ENCODE data around the gene LYL1. TPM values are rescaled to one million over a fixed set of nuclear protein-coding genes. Genes with fewer than 3 reads are reported as not detected.

LYL1 gene
- total RNA-seq, 3 donors from 2014 or later (not counting 1 experiment from before 2014, with no cell fraction given) = 2.0 to 7.7 (median 6.7) TPM

- peaks cover 7% of the 10 kb centered on the region for H3K27me3 ChIP-seq (ENCODE audit: control insufficient read depth, insufficient read depth, low read length)
- ATAC-seq = no peak
- peaks cover 12% of the 10 kb centered on the region for H3K4me1 ChIP-seq (ENCODE audit: control insufficient read depth, insufficient read depth, low read length)
- DNase-seq = no peak
- no peaks in the 10 kb centered on the region for H3K36me3 ChIP-seq (ENCODE audit: control insufficient read depth, insufficient read depth, low read length)
- Mint-ChIP-seq H3K27me3 (ENCODE audit: low read depth in 2 of 2) (peaks cover 0 to 20% of the 10 kb centered on the region in 2 donors), H3K36me3 (no peaks in the 10 kb centered on the region), H3K27ac (no peak overlapping the region), H3K9me3 (no peaks in the 10 kb centered on the region), H3K4me1 (peaks cover 0 to 4% of the 10 kb centered on the region in 2 donors), H3K4me3 (no peak overlapping the region)
- H3K27ac ChIP-seq (ENCODE audit: low read length) = no peak overlapping the region
- 93% methylated on average over 12 of the region's 12 CpGs for WGBS (ENCODE audit: insufficient coverage)
- intact Hi-C loops (cut with micrococcal nuclease) = no loop called here
- TF ChIP-seq CTCF (IDR thresholded peaks at IDR 0.05) = no peak
- H3K9me3 ChIP-seq (ENCODE audit: control insufficient read depth, insufficient read depth, low read length) = no peaks in the 10 kb centered on the region
- H3K4me3 ChIP-seq (ENCODE audit: low read length) = no peak overlapping the region
Measured at GRCh38 chr19:13089857-13090507, 12.7 kb downstream of the LYL1 start.

GRCh38 chr19:13089139-13089856 is 13.4 kb downstream of the LYL1 start:
- no peak overlapping the region for H3K27ac ChIP-seq (ENCODE audit: low read length)
- DNase-seq (peak in 1 of 2 donors; percentile 44), ATAC-seq (peak in 2 of 3 donors; percentile 34 to 37)
- Mint-ChIP-seq H3K9me3 (no peaks in the 10 kb centered on the region), H3K36me3 (no peaks in the 10 kb centered on the region), H3K27me3 (ENCODE audit: low read depth in 2 of 2) (peaks cover 0 to 20% of the 10 kb centered on the region in 2 donors), H3K4me1 (no peaks in the 10 kb centered on the region), H3K27ac (no peak overlapping the region), H3K4me3 (no peak overlapping the region)
- no peak for TF ChIP-seq CTCF (IDR thresholded peaks at IDR 0.05)
- peaks cover 4% of the 10 kb centered on the region for H3K27me3 ChIP-seq (ENCODE audit: control insufficient read depth, insufficient read depth, low read length)
- peaks cover 5% of the 10 kb centered on the region for H3K4me1 ChIP-seq (ENCODE audit: control insufficient read depth, insufficient read depth, low read length)
- H3K9me3 ChIP-seq (ENCODE audit: control insufficient read depth, insufficient read depth, low read length) = no peaks in the 10 kb centered on the region
- WGBS (ENCODE audit: insufficient coverage) = 94% methylated on average over 5 of the region's 5 CpGs
- intact Hi-C loops (cut with micrococcal nuclease) = no loop called here
- no peak overlapping the region for H3K4me3 ChIP-seq (ENCODE audit: low read length)
- no peaks in the 10 kb centered on the region for H3K36me3 ChIP-seq (ENCODE audit: control insufficient read depth, insufficient read depth, low read length)

GRCh38 chr19:13087795-13088537 is 14.7 kb downstream of the LYL1 start:
- Mint-ChIP-seq H3K36me3 (no peaks in the 10 kb centered on the region), H3K4me1 (no peaks in the 10 kb centered on the region), H3K27me3 (ENCODE audit: low read depth in 2 of 2) (peaks cover 0 to 21% of the 10 kb centered on the region in 2 donors), H3K9me3 (no peaks in the 10 kb centered on the region), H3K4me3 (no peak overlapping the region), H3K27ac (no peak overlapping the region)
- no peaks in the 10 kb centered on the region for H3K27me3 ChIP-seq (ENCODE audit: control insufficient read depth, insufficient read depth, low read length)
- ATAC-seq (no peak), DNase-seq (no peak)
- H3K9me3 ChIP-seq (ENCODE audit: control insufficient read depth, insufficient read depth, low read length) = no peaks in the 10 kb centered on the region
- H3K36me3 ChIP-seq (ENCODE audit: control insufficient read depth, insufficient read depth, low read length) = no peaks in the 10 kb centered on the region
- intact Hi-C loops (cut with micrococcal nuclease) = no loop called here
- no peak overlapping the region for H3K4me3 ChIP-seq (ENCODE audit: low read length)
- TF ChIP-seq CTCF (IDR thresholded peaks at IDR 0.05) = no peak
- H3K4me1 ChIP-seq (ENCODE audit: control insufficient read depth, insufficient read depth, low read length) = no peaks in the 10 kb centered on the region
- WGBS (ENCODE audit: insufficient coverage) = 90% methylated on average over 33 of the region's 37 CpGs
- H3K27ac ChIP-seq (ENCODE audit: low read length) = no peak overlapping the region
